Spinal cord (tissue), 10 donors: ENCODE data around the gene CRIP2. TPM values are rescaled to one million over a fixed set of nuclear protein-coding genes. Genes with fewer than 3 reads are reported as not detected.

ENCODE experiments used
- DNase-seq, 6 donors: peaks; one replicate each; pipeline versions ENCODE4 v3.0.0 to v3.0.0-alpha.2; 2013 to 2015; ENCODE audit warnings: low spot score in 6 of 6, low read depth in 4 of 6
- H3K27ac ChIP-seq: one replicate; pipeline ENCODE4 v1.5.1; 2013; ENCODE audit warnings: low read depth, low read length, control low read depth
- H3K27me3 ChIP-seq: one replicate; pipeline ENCODE4 v1.6.1; 2013; ENCODE audit warnings: low read length; ENCODE audit not compliant: control insufficient read depth, insufficient read depth
- H3K36me3 ChIP-seq: one replicate; pipeline ENCODE4 v1.6.1; 2013; ENCODE audit warnings: low read length; ENCODE audit not compliant: control insufficient read depth, insufficient read depth
- H3K4me1 ChIP-seq: one replicate; pipeline ENCODE4 v1.6.1; 2013; ENCODE audit warnings: low read length; ENCODE audit not compliant: control insufficient read depth, insufficient read depth
- H3K4me3 ChIP-seq: one replicate; pipeline ENCODE4 v1.5.1; 2013; ENCODE audit warnings: low read depth, low read length, control low read depth
- H3K9me3 ChIP-seq: one replicate; pipeline ENCODE4 v1.6.1; 2013; ENCODE audit warnings: low read length; ENCODE audit not compliant: control insufficient read depth, insufficient read depth
- WGBS: methylation state at CpG from one replicate; pipeline ENCODE4 v1.1.5; 2013; ENCODE audit warnings: missing lambda C conversion rate; ENCODE audit not compliant: insufficient coverage; 5-methylcytosine and 5-hydroxymethylcytosine counted together
- polyA plus RNA-seq, 2 donors: library from polyadenylated mRNA; unstranded; fragments of 120-200 nt; gene quantifications; one replicate each; pipeline ENCODE4 v1.2.1, GENCODE V29; 2013; ENCODE audit not compliant: insufficient read length in 2 of 2
- total RNA-seq, 2 donors: library from RNA; depleted of rRNA in 1 of 2; stranded (reverse); fragments of 120-200 nt in 1 of 2; fragments of >200 nt in 1 of 2; gene quantifications; one replicate each; pipeline versions ENCODE4 v1.2.3 to v1.2.4, GENCODE V29; 2013 to 2014
- donor health status: healthy.

Gene CRIP2
- total and polyA plus RNA-seq, 4 donors: 59.0 to 334 (median 209) TPM

DNA sequence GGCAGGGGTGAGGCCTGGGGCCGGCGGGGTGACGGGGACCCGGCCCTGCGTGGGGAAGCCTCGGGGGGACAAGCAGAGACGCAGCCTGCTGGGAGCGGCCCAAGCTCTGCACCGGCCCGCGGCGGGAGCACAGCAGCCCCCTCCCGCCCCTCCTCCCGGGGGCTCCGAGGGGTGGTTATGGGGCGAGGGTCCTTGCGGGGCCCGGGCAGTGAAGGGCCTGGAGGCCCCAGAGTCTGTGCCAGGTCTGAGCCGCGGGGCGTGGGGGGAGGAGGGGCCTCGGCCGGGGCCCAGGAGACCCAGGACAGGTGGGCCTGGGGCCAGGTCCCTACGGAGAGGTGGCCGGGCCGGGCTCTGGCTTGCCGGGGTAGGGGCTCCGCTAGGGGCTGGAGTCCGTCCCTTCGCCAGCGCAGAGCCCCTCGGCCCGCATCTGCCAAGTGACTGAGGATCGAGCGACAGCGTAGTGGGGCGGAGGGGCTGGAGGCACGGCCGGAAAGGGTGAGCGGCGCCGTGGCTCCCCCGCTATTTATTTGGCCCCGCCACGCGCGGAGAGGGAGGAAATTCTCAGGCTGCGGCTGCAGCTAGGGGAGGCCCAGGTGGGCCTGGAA lies 52.3 kb downstream of the CRIP2 start:
- no peak overlapping the region for H3K27ac ChIP-seq
- peak in 2 of 6 donors; percentile 32 to 50 for DNase-seq
- no peaks in the 10 kb centered on the region for H3K27me3 ChIP-seq
- peaks cover 37% of the 10 kb centered on the region for H3K4me1 ChIP-seq
- peaks cover 31% of the 10 kb centered on the region for H3K36me3 ChIP-seq
- WGBS: under 1% methylated on average over 48 of the region's 48 CpGs
- H3K9me3 ChIP-seq: no peaks in the 10 kb centered on the region
- peak overlapping the region; percentile 62 for H3K4me3 ChIP-seq

- Histone ChIP-seq H3K9me3 (no peaks in the 10 kb centered on the region), H3K36me3 (peaks cover 36% of the 10 kb centered on the region), H3K4me1 (peaks cover 37% of the 10 kb centered on the region), H3K27me3 (no peaks in the 10 kb centered on the region), H3K27ac (no peak overlapping the region), H3K4me3 (peak overlapping the region; percentile 62)
- 12% methylated on average over 21 of the region's 23 CpGs for WGBS
- DNase-seq: peak in 2 of 6 donors; percentile 5 to 18
Observed at GRCh38 chr14:105527381-105527825, 52.8 kb downstream of the CRIP2 start.

DNA sequence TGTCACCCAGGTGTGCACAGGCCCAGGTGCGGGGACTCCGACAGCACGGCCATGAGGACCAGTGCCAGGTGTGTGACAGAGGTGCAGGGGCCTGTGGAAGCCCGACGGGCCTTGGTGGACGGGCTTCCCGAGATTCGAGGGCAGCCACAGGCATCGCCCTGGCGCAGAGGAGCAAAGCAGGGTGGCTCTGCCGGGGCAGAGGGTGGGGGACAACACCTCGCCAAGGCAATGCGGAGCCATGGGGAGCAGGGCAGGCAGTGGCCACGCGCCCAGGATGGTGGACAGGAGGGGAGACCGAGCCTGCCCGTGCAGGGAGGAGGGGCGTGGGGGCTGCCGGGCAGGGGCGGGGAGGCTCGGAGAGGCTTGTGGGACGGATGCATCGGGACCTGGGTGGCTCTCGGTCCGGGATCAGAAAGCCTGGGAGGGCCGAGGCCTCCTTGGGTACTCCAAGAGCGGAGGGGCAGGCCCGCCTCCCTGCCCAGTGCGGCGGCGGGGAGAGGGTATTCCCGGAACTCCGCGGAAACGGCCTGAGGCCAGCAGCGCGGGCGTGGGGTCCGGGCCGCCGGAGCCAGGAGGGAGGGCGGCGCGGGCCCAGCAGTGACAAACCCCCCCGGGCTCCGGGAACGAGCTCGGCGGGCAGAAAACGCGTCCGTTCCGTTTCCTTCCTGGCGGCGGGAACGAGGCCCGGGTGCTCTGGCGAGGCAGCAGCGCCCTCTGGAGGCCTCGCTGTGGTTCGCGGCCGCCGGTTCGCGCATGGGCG lies 53.4 kb downstream of the CRIP2 start:
- WGBS: 4% methylated on average over 59 of the region's 67 CpGs
- DNase-seq: peak in 5 of 6 donors; percentile 68 to 94 (median 72)

GRCh38 chr14:105528586-105529318 lies 54.1 kb downstream of the CRIP2 start:
- no peak overlapping the region for H3K4me3 ChIP-seq
- H3K27ac ChIP-seq: no peak overlapping the region
- WGBS: 13% methylated on average over 86 of the region's 89 CpGs
- H3K36me3 ChIP-seq: peaks cover 48% of the 10 kb centered on the region
- H3K27me3 ChIP-seq: no peaks in the 10 kb centered on the region
- peaks cover 42% of the 10 kb centered on the region for H3K4me1 ChIP-seq
- H3K9me3 ChIP-seq: no peaks in the 10 kb centered on the region
- peak in 2 of 6 donors; percentile 38 to 64 for DNase-seq

More for the DNA sequence above, 53.4 kb downstream of the CRIP2 start:
- Histone ChIP-seq H3K27ac (no peak overlapping the region), H3K4me3 (peak overlapping the region; percentile 62), H3K4me1 (peaks cover 37% of the 10 kb centered on the region), H3K9me3 (no peaks in the 10 kb centered on the region), H3K36me3 (peaks cover 42% of the 10 kb centered on the region), H3K27me3 (no peaks in the 10 kb centered on the region)

GRCh38 chr14:105529319-105529568 lies 54.6 kb downstream of the CRIP2 start:
- no peak overlapping the region for H3K4me3 ChIP-seq
- DNase-seq: no peak
- no peaks in the 10 kb centered on the region for H3K27me3 ChIP-seq
- WGBS: 27% methylated on average over 24 of the region's 24 CpGs
- peaks cover 51% of the 10 kb centered on the region for H3K36me3 ChIP-seq
- H3K27ac ChIP-seq: no peak overlapping the region
- H3K9me3 ChIP-seq: no peaks in the 10 kb centered on the region
- H3K4me1 ChIP-seq: peaks cover 44% of the 10 kb centered on the region

Other genes starting within 250 kb of the CRIP2 start
- 10 to 100 TPM; 31.3 to 54.0 TPM for gene BTBD6, start 226.3 kb upstream of the CRIP2 start, total RNA-seq
- 10 to 100 TPM; 56.9 to 59.1 TPM for gene BTBD6, start 226.3 kb upstream of the CRIP2 start, polyA plus RNA-seq
- gene BRF1, start 173.8 kb upstream of the CRIP2 start, total RNA-seq: 10 to 100 TPM; 49.3 to 54.6 TPM
- gene BRF1, start 173.8 kb upstream of the CRIP2 start, polyA plus RNA-seq: 10 to 100 TPM; 70.0 to 77.9 TPM
- gene PACS2, start 160.1 kb upstream of the CRIP2 start, total RNA-seq: 10 to 100 TPM; 69.2 to 98.5 TPM
- 100 to 1,000 TPM; 147 to 177 TPM for gene PACS2, start 160.1 kb upstream of the CRIP2 start, polyA plus RNA-seq
- 1 to 10 TPM in 1 of 2 donors, under 1 TPM in 1; 0.20 to 1.0 TPM for gene TEX22, start 76.3 kb upstream of the CRIP2 start, total RNA-seq
- gene TEX22, start 76.3 kb upstream of the CRIP2 start, polyA plus RNA-seq: 1 to 10 TPM; 2.8 to 4.8 TPM
- gene MTA1, start 55.0 kb upstream of the CRIP2 start, total RNA-seq: 10 to 100 TPM; 40.9 to 73.5 TPM
- 100 to 1,000 TPM; 178 to 202 TPM for gene MTA1, start 55.0 kb upstream of the CRIP2 start, polyA plus RNA-seq
- gene CRIP1, start 12.1 kb downstream of the CRIP2 start, total RNA-seq: 10 to 100 TPM in 1 of 2 donors, 1 to 10 TPM in 1; 4.3 to 34.5 TPM
- gene CRIP1, start 12.1 kb downstream of the CRIP2 start, polyA plus RNA-seq: 10 to 100 TPM; 13.8 to 21.6 TPM
- gene TEDC1, start 16.4 kb downstream of the CRIP2 start, total RNA-seq: 10 to 100 TPM in 1 of 2 donors, 1 to 10 TPM in 1; 7.7 to 12.5 TPM
- gene TEDC1, start 16.4 kb downstream of the CRIP2 start, polyA plus RNA-seq: 10 to 100 TPM; 21.1 to 21.3 TPM
- gene TMEM121, start 51.8 kb downstream of the CRIP2 start, total RNA-seq: 10 to 100 TPM; 11.7 to 11.8 TPM
- gene TMEM121, start 51.8 kb downstream of the CRIP2 start, polyA plus RNA-seq: 10 to 100 TPM; 24.4 to 27.1 TPM